HG03139 (cell line): ENCODE results near the gene SLC38A5.

Experiments
- ATAC-seq: cut with Tn5 transposase; IDR thresholded peaks from one replicate; pipeline ENCODE4 v1.9.1; 2021; ENCODE audit not compliant: unreplicated experiment

SLC38A5 gene

DNA sequence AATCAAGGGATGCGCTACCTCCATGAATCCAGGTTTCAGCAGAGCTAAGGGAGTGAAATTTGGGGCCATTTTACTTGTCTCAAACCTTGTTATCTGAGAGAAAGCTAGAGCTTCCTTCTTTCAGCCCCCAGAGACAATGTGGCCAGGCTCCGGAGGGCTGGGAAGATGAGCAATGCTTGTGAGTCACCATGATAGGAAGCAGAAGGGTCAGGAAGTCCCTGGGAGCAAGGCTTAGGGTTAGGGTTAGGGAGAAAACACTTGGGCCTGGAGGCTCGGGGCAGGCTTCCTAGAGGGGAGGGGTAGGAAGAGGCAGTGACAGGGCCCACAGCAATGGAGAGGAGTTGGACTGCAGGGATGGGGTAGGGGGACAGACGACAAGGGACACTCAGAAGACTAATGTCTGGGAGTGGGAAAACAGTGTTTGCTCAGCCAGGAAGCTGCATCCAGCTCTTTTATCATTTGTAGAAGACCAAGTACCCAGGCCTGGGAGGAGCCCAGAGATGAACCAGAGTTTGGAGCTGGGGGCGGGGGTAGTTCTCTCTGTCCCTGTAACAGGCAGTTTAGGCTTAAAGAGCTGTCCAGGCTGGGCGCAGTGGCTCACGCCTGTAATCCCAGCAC, 22.3 kb upstream of the SLC38A5 start:
- no peak for ATAC-seq

DNA sequence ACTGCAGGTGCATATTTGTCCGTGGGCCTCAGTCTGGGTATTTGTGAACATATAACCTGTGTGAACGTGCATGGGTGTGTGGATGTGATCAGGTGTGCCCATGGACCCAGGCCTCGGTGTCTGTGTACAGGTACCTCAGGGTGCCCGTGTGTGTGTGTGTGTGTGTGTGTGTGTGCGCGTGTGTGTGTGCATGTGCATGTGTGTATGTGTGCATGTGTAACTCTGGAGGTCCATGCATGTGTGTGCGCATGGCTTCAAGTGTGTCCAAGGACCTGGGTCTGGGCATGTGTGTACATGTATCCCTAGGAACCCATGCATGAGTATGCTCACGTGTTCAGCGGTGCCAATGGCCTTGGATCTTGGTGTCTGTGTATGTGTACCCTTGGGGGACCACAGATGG, 21.7 kb upstream of the SLC38A5 start:
- no peak for ATAC-seq

DNA sequence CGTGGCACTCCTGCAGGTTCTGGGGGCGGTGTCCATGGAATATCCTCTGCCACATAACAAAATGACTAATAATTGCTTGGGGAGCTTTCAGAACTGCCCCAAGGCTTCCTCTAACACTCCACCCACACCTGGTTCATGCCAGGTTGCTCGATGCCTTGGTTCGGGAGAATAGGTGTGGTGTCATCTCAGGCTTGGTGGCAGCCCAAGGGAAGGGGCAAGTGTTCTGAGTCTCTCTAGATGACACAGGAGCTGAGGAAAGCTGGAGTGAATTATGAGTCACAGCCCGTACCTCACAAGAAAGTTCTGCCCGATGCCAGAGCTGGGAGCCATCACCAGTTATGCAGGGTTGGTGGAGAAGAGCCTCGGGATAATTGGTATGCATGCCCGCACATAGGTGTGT, 20.6 kb upstream of the SLC38A5 start:
- ATAC-seq: no peak

DNA sequence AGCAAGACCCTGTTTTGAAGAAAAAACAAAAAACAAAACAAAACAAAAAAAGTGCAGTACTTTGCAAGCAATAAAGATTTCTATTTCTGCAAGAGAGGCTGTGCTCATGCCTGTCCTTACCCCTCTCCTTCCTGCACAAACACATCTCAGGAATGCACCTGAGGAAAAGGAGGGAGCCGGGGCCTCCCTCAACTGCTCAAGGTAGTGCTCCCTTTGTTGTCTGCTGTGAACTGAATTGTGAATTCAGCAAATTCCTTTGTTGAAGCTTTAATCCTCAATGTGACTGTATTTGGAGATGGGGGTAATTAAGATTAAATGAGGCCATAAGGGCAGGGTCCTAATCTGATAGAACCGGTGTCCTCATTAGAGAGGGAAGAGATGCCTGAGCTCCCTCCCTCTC, 19.8 kb upstream of the SLC38A5 start:
- ATAC-seq: no peak

DNA sequence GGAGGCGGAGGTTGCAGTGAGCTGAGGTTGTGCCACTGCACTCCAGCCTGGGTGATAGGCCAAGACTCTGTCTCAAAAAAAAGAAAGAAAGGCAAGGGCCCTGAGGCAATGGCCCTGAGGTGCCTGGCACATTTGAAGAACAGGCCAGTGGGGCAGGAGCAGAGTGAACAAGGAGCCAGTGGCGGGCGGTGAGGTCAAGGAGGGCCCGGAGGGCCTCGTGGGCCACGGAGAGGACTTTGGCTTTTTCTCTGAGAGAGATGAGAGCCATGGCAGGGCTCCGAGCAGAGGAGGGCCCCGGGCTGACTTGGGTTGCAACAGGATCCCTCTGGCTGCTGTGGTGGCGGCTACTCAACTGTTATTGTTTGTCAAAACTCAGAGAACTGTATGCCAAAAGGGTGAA, 19.2 kb upstream of the SLC38A5 start:
- no peak for ATAC-seq

DNA sequence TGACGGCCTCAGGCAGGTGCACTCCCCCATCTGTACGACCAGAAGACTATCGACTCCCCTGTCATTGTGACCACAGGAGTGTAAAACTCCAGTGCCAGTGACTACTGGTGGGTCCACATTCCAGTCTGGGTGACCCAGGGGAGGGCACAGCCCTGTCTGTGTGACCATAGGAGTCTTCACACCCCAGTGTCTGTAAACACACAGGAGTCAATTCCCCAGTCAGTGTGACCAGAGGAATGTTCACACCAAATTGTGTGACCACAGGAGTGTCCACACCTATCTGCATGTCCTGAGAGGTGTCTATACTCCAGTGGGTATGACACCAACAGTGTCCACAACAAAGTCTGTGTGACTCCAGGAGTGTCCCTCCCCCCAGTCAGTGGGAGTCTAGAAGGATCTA, 18.0 kb upstream of the SLC38A5 start:
- ATAC-seq: no peak

DNA sequence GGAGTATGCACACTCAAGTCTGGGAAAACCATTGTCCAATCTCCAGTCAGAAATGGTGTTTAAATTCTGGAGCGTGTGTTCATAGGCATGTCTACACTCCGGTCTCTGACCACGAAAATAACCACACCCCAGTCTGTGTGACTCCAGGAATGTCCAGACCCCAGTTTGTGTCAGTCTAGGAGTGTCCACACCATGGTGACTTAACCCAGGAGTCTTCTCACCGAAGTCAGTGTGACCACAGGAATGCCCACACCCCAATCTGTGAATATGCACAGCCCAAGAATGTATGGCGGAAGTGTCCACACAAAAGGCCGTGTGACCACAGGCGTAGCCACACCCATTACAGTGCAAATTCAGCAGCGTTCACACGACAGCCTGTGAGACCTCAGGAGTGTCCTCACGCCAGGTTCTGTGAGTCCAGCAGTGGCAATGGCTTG, 17.3 kb upstream of the SLC38A5 start:
- no peak for ATAC-seq

DNA sequence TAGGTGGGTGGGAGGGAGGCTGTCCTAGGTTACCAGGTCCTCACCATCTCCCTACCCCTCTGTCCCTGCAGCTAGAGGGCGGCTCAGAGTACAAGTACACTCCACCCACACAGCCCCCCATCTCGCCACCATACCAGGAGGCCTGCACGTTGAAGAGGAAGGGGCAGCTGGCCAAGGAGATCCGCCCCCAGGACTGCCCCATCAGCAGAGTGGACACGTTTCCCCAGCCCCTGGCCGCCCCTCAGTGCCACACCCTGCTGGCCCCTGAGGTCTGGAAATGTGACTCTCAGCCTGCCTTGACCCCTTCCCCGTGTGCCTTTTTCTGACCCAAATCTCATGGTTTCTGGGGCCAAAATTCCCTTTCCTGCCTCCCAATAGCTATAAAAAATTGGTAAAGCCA, 12.5 kb upstream of the SLC38A5 start:
- no peak for ATAC-seq

DNA sequence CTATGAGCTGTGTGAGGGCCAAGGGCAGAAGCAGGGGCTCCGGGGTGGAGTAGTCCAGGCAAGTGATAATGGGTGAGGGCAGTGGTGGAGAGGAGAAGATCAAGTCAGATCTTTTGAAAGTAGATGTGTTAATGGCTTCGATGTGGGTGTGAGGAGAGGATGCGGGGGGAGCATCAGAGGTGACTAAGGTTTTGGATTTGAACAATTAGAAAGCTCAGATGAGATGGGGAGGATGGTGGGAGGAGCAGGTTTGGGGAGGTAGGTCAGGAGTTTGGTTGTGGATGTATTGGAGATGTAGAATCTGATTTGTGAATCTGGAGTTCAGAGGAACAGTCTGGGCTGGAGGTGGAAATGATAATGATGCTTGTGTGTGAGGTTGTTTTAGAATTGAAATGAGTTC, 10.5 kb upstream of the SLC38A5 start:
- no peak for ATAC-seq

DNA sequence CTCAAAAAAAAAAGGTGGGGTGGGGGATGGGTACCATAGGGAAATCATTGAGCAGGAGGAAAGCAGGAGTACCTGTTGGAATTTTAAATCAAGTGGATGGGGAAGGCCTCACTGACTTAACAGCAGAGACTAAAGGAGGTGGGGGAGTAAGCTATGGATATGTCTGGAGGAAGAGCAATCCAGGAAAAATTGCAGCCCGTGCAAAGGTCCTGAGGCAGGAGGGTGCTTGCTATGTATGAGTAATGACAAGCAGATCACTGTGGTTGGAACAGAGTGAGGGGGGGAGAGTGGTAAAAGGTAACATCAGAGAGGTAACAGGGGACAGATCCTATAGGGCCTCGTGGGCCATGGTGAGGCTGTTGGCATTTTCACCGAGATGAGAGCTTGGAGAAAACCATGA, 10.1 kb upstream of the SLC38A5 start:
- ATAC-seq: no peak

DNA sequence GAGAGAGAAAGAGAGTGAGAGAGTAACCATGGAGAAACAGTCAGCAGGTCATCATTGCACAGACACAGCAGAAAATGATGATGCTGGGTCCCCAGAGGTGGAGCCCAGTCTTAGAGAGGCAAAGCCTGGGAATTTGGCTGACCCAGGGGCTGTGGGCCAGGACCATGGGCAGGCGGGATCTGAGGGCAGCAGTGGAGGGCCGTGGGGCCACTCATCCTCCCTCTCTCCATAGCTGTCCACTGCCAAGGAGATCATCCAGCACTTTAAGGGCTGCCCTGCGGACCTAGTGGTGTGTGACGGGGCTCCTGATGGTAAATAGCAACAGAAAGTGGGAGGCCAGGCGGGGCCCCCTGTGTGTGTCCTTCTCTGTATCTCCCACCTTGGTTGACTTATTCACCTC, 8.7 kb upstream of the SLC38A5 start:
- no peak for ATAC-seq

DNA sequence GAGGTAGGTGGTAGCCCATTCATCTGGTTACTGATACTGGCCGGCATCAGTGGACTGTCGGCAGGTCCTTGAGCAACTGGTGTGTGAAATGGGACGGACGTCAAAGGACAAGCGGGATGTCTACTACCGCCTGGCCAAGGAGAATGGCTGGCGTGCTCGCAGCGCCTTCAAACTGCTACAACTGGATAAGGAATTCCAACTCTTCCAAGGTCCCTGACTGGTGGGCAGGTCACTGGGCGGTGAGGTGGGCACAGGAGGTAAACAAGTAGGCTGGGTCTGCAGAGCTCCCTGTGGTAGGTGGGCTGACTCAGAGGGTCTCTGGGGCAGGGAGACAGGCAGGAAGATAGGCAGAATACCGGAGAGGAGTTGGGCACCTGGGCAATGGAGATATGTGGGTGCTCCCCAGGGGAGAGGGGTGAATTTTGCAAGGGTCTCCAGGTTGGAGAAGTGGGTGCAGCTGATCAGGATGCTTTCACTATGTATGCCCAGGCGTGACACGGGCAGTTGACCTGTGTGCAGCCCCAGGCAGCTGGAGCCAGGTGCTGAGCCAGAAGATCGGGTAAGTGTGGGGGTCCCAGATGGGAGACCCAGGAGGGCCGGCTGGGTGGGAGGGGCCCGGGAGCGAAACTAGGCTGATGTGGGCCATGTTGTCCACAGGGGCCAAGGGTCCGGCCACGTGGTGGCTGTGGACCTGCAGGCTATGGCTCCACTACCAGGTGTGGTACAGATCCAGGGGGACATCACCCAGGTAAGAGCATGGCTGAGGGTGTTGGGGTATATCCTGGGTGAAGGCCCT, 8.1 kb upstream of the SLC38A5 start:
- no peak for ATAC-seq

DNA sequence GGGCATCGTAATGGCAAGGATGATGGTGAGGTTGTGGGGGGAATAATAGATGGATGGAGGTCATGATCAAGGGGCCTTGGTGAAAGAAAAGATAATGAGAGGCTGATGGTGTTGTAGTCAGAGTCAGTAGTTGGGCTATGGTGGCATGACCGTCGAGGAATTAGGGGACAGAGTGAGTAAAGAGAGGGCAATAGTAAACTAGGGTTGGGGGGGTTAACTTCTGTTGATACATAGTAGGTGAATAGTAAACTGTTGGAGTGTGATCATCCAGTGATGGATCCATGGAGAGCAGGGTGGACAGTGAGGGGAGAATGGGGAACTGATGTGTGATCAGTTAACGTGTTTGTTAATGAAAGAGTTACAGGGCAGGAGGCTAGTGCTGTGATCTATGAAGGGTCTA, 6.9 kb upstream of the SLC38A5 start:
- ATAC-seq: no peak

DNA sequence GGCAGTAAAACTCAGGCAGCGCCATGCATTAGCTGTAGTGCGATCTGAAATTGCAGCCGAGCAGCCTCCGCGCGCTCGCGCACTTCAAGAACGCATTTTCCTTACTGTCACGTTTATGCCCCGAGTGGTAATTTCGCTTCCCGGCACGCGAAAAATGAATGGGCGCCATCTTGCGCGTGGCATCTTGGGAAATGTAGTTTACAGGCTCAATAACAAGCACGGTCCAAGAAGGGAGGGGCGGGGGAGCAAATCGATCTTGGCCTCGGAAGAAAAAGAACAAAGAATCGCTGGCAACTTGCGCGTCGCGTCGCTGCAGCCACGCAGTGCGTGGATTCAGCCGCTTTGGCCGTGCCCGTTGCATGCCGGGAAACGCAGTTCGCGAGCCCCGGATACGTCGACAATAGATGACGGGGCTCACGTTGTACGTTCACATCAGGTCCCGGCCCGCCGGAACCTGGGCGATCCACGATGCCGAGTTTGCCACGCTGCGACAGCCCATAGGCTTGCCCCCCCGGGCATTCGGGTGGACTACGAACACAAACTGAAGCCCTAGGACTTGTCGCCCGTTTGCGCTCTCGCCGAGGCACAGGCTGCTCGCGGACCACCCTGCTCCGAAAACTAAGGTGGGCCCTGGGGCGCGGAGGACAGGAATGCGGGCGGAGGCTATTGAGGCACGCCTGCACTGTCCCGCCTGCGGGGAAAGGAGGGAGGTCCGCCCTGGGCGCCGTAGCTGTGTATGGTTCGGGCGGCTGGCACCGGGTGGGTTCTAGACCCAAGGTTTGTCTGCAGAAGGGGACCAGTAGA, 5.9 kb upstream of the SLC38A5 start, which contains the start of gene FTSJ1:
TSS of gene FTSJ1 (plus strand) at position 426 of the 804 bp plus-strand sequence. CDS start 1,849 bp downstream, outside the sequence.
- peak; percentile 85 for ATAC-seq

DNA sequence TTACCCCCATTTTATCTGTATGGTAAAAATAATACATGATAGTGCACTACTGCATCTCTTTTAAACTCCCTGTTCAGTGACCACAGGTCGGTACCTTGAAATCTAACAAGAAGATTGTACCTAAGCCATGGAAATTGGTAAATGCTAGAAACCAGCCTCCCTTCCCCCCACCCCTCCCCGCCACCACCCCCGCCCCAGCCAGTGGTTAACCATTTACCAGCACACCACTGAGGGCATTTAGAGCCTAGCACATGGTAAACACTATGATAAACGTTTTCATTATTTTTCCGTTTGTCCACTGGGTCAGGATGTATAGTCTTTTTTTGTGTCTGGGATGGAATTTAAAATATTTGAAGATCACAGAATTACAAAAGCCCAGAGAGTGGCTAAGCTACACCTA, 5.2 kb upstream of the SLC38A5 start:
- no peak for ATAC-seq

DNA sequence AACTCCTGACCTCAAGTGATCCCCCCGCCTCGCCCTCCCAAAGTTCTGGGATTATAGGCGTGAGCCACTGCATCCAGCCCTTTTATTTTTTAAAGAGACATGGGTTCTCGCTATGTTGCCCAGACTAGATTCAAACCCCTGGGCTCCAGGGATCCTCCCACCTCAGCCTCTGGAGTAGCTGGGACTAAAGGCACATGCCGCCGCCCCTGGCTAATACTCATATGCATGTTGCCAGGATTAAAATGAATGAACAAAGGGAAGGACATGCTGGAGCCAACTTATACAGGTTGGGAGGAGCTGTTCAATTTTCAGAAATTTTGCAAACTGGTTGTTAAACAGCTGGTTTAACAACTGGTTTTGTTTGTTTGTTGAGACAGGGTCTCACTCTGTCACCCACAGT, 4.5 kb upstream of the SLC38A5 start:
- ATAC-seq: no peak

DNA sequence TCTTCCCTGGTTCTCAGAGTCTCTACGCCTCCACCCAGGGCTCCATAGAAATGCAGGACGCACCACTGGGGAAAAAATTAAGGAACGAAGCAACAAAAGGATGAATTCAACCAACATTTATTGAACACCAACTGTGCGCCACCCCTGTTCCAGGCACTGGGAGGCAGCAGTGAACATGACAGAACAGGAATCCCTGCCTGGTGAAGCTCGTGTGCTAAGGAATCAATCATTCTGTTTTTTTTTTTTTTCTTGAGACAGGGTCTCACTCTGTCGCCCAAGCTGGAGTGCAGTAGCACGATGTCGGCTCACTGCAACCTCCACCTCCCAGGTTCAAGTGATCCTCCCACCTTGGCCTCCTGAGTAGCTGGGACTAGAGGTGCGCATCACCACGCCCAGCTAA, 4.1 kb upstream of the SLC38A5 start:
- no peak for ATAC-seq

DNA sequence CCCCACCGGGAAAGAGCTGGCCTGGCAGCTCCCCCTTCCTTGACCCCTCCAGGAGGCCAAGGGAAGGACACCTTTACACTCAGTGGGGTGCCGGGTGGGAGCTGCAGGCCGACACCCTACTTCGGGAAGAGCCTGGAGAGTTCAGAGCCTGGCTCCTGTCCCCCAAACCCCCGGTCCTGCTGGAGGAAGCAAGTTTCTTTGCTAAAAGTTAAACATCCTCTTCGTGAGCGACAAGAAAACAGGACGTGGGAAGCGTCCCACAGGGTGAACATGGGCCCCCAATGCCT, 3.6 kb upstream of the SLC38A5 start:
- ATAC-seq: no peak

DNA sequence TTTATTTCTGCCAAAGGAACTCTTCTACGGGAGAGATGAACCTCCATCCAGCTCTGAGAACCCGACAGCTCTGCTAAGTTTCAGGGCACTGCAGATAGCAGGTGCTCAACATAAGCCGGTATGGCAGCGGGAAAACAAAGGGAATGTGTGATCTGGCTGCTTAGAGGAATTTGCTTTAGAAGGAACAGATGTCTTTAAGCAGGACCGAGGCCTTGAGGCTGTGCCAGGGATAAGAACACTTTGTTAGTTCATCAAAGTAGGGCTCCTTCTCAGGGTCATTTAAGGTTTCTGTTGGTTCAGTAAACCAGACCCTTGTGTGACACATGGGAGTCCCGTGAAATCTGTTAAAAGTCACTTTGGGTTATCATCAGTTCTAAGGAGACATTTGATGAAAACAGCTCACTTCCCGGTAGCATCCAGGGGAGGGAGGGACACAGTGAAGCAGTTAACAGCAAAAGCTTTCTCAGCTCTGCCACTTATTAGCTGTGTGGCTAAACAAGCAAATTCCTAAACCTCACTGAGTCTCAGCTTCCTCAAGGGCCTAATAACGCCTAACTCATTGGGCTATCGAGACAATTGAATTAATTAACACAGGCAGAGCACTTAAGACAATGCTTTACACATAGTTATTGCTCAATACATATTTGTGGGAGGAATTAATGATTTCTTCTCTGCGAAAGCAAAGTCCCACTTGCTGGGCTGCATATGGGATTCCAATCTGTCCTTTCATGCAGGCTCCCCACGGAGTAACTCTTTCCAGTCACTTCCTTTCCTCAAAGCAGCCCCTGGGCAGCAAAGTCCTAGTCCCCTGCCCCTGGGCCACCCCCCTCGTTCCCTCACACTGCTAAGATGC, 3.0 kb upstream of the SLC38A5 start:
- no peak for ATAC-seq

DNA sequence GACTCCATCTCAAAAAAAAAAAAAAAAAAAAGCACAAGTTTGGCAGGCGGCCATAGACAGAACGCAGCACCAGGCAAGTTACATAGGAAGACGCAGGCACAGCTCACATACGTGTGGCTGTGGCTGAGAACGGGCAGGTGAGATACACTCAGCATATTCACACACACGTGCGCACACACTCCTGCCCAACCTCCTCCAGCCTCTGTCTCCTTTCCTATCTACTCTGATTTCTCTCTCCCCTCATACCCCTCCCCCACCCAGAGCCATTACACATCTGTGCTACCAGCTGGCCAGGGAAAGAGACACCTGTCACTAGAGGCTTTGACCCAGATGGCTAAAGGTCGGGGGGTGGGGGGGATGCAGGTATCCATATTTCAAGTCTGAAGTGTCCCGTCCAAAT, 2.2 kb upstream of the SLC38A5 start:
- no peak for ATAC-seq

DNA sequence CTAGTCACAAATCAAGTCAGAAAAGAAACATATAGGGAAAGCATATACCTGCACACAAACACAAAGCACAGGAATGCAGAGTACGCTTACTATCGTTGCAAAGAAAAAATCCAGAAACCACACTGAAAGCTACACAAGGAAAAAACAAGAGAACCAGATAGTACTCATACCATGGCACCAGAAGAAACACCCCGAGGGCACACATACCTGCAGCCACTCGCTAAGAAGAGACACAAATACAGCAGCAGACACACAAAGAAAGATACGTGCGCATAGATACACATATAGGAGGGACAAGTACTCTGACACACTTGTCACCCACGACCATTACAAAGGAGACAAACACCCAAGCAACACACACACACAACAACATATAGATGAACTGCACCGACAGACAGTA, 1.4 kb upstream of the SLC38A5 start:
- no peak for ATAC-seq
